HepG2 (cell line): ENCODE results near the gene CCDC18. TPM values are rescaled to one million over a fixed set of nuclear protein-coding genes. Genes with fewer than 3 reads are reported as not detected.
A peak's percentile ranks its signal among the peaks of the same experiment; 100 is the strongest.

Source experiments
- CREB3 ChIP-seq: sonication (generic); formaldehyde crosslinking; IDR thresholded peaks from 2 replicates; pipeline ENCODE4 v1.5.0; 2020; ENCODE audit warnings: missing genetic modification reagents
- ETS1 ChIP-seq: sonication (generic); formaldehyde crosslinking; IDR thresholded peaks from 2 replicates; pipeline ENCODE4 v1.4.0; 2020; ENCODE audit warnings: missing genetic modification reagents
- ISX ChIP-seq: sonication (generic); formaldehyde crosslinking; conservative IDR thresholded peaks from 2 replicates; pipeline ENCODE4 v1.5.0; 2020; ENCODE audit warnings: missing genetic modification reagents
- REST ChIP-seq, 2 experiments: IDR thresholded peaks; 2 replicates each; pipeline ENCODE4 v1.6.1; 2011 to 2012; ENCODE audit warnings: low read length in 2 of 2, borderline replicate concordance in 1 of 2, low read depth in 1 of 2, mild to moderate bottlenecking in 1 of 2, moderate library complexity in 1 of 2
- SETDB1 ChIP-seq: sonication (generic); formaldehyde crosslinking; IDR thresholded peaks from 2 replicates; pipeline ENCODE4 v1.5.1; 2020; ENCODE audit warnings: missing genetic modification reagents, mild to moderate bottlenecking, borderline replicate concordance
- SIX1 ChIP-seq: sonication (generic); formaldehyde crosslinking; IDR thresholded peaks from 2 replicates; pipeline ENCODE4 v1.4.0; 2020; ENCODE audit warnings: missing genetic modification reagents, borderline replicate concordance
- XBP1 ChIP-seq: sonication (generic); formaldehyde crosslinking; IDR thresholded peaks from 2 replicates; pipeline ENCODE4 v1.5.0; 2020; ENCODE audit warnings: missing genetic modification reagents
- ZBTB33 ChIP-seq: sonication (generic); formaldehyde crosslinking; IDR thresholded peaks from 2 replicates; pipeline ENCODE4 v1.4.0; 2020; ENCODE audit warnings: missing genetic modification reagents
- ZNF101 ChIP-seq: sonication (generic); formaldehyde crosslinking; IDR thresholded peaks from 2 replicates; pipeline ENCODE4 v1.4.0; 2020; ENCODE audit warnings: mild to moderate bottlenecking, low read depth, missing genetic modification reagents, borderline replicate concordance
- ZNF513 ChIP-seq: sonication (generic); formaldehyde crosslinking; conservative IDR thresholded peaks from 2 replicates; pipeline ENCODE4 v1.5.0; 2020; ENCODE audit warnings: missing genetic modification reagents
- ZNF569 ChIP-seq: sonication (generic); formaldehyde crosslinking; IDR thresholded peaks from 2 replicates; pipeline ENCODE4 v1.5.0; 2020; ENCODE audit warnings: mild to moderate bottlenecking, missing genetic modification reagents, moderate library complexity, borderline replicate concordance
- ZXDC ChIP-seq: sonication (generic); formaldehyde crosslinking; IDR thresholded peaks from 2 replicates; pipeline ENCODE4 v1.5.0; 2020; ENCODE audit warnings: mild to moderate bottlenecking, missing genetic modification reagents
- polyA plus RNA-seq, 8 experiments: library from polyadenylated mRNA; depleted of rRNA in 3 of 8; stranded (reverse) in 7 of 8; unstranded in 1 of 8; fragments of >200 nt; fragmentation: Illumina TruSeq in 4 of 8; extraction: Trizol in 4 of 8; gene quantifications; 2 replicates each; pipeline versions ENCODE4 v1.2.1 to v1.2.3, GENCODE V29; 2011 to 2016; ENCODE audit warnings: low read depth in 4 of 8, missing spikeins in 1 of 8, mixed read lengths in 1 of 8; ENCODE audit not compliant: insufficient read depth in 1 of 8
- total RNA-seq, 5 experiments: library from RNA; depleted of rRNA; stranded (reverse); fragments of >200 nt; fragmentation: Illumina TruSeq; extraction: Trizol; gene quantifications; 2 replicates each; pipeline ENCODE4 v1.2.3, GENCODE V29; 2016; ENCODE audit warnings: low read depth in 1 of 5

Gene CCDC18
- total and polyA plus RNA-seq, 2 of the 13 experiments (the other 11 are each of a cell fraction or from before 2014, with no cell fraction given) = 1.9 to 18.4 TPM

- TF ChIP-seq REST (IDR thresholded peaks at IDR 0.05; ENCODE audit: borderline replicate concordance in 1 of 2, low read depth in 1 of 2, low read length in 2 of 2) = no peak
- TF ChIP-seq ZNF513 (CRISPR knock-in tag) = no peak
- no peak; the same call in 1 of the 2 replicates for TF ChIP-seq ZXDC (CRISPR knock-in tag)
- no peak for TF ChIP-seq ZNF101 (CRISPR knock-in tag)
- no peak for TF ChIP-seq ZNF569 (CRISPR knock-in tag)
- no peak; the same call in 1 of the 2 replicates for TF ChIP-seq ZBTB33
- TF ChIP-seq ETS1 (CRISPR knock-in tag) = peak; percentile 52; the same call in 1 of the 2 replicates
- TF ChIP-seq ISX = peak; percentile 75; the same call in 1 of the 2 replicates
- no peak for TF ChIP-seq SIX1 (CRISPR knock-in tag)
- TF ChIP-seq XBP1 (CRISPR knock-in tag) = peak; percentile 77; the same call in 1 of the 2 replicates
- TF ChIP-seq SETDB1 = no peak
- TF ChIP-seq CREB3 (CRISPR knock-in tag) = 0 out of 2 replicates have a peak, but pooled peaks have one; percentile 57
These were observed 420 bp upstream of the CCDC18 start, which contains the start of gene TMED5 (continued) for GRCh38 chr1:93179886-93180722.
